ENCODE data around the gene NR5A1.

NR5A1 gene

DNA sequence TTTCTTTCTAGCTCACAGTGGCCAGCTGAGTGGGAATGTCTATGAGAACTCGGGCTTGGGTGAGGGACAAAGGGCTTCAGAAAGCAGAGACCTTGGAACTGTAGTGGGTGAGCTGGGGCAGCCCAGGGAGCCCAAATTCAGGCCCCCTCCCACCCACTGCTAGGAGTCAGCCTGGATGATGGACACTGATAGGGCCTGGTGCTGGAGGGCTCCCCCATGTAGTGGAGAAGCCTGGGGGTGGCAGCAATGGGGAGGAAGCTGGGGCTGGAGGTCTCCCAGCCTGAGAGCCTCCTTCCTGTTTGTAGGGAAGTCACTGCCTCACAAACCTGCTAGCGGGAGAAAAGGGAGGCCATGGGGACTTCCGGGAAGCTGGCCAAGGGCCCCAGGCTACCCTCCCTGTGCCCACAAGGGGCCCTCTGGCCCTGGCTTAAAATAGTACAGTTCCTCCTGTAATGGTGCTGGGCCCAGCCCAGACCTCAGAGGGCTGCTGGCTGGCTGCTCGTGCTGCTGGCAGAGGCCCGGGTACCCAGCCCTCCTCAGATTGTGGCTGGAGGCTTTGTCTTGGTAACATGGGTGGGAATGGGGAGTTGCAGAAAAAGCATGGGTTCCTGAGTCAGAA, 6.3 kb upstream of the NR5A1 start:
- FAIRE-seq, result no peak

DNA sequence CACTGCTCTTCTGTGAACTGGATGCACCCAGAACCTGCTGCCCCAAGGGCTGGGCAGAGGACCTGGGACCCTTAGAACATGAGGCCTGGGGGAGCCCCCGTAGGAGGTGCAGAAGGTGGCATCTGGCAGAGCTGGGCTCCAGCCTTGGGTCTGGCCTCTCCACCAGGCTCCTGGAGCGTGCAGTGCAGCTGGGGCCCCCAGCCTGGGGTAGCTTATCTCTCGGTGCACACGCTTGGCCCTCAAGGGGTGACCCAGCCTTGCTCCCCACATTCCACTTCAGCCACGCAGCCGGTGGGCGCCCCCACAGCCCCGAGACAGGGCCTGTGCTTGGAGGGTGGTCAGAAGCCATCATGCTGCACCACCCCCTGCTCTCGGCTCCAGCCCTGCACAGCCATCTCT, 5.6 kb upstream of the NR5A1 start:
- FAIRE-seq, result no peak

GRCh38 chr9:124511891-124512805, 4.9 kb upstream of the NR5A1 start:
- no peak for FAIRE-seq

DNA sequence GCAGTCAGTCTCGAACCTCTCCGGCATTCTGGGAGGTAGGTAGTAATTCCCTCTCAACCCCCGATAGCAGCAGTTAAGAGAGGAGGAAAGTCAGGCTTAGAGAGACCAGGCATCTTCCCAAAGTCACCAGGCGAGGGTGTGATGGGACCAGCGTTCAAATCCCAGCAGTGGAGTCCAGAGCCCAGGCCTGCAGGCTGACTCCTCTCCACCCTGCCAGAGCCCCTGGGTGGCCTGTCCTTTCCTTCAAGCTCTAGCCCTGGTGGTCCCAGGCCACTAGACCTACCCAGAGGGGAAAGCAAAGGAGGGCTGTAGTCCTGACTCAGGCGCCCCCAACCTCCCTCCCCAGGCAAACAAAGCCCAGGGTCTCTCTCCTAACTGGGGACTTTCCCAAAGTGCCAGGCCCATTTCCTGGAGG, 4.2 kb upstream of the NR5A1 start:
- no peak for FAIRE-seq

DNA sequence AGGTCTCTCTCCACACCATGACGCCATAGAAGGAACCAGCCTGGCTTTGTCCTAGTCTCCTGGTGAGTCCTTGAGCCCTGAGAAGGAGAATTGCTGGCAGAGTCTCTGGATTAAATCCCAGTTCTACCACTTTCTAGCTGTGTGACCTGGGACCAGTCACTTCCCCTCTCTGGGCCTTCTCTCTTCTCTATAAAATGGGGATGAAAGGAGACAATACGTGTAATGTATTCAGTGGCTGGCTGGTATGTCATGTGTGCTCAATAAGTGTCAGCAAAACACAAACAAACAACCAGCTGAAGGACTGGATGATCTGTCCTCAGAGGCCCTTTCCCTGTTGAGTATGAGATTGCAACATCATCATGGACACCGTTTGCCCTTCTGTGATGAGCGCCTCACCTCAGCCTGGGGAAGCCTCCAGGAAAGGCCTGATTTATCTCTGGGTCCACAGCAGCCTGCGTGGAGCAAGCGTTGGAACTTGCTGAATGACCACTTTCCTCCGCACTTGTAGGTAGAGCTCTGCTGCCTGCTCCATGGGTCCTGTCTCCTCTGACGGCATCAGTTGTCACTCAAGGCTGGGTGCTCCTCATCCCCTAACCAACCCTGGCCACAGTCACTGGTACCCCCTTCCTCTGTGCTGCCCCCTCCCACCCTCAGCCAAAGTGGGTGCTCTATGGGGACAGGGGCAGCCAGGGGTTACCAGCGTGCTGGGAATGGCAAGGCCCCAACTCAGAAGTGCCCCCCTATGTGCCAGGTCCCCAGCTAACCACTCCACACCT, 3.6 kb upstream of the NR5A1 start:
- no peak for FAIRE-seq

- FAIRE-seq, result no peak
Observed at GRCh38 chr9:124507880-124508423, 753 bp upstream of the NR5A1 start.

- FAIRE-seq, result no peak
Observed at GRCh38 chr9:124506433-124506832, 766 bp downstream of the NR5A1 start.

DNA sequence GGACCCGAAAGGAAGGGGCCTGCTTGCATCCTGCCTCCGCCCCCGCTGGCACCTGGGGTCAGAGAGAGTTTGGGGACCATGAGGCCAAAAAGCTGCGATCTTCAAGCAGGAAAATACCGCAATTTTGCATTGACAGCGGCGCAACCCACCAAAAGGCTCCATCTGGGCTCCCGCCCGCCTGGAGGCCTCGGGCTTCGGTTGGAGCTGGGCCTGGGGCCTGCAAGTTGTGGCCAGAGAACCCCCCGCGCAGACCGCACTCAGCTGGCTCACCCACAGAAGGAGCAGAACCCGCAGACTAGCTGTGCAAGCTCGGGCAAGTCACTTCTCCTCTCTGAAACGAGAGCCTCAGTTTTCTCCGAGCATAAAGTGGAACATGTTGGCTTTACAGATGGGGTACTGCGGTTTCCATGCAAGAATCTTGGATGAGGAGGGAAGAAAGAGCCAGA, 1.3 kb downstream of the NR5A1 start:
- FAIRE-seq, result no peak

- FAIRE-seq, result no peak
Observed at GRCh38 chr9:124505006-124505900, 1.9 kb downstream of the NR5A1 start.

DNA sequence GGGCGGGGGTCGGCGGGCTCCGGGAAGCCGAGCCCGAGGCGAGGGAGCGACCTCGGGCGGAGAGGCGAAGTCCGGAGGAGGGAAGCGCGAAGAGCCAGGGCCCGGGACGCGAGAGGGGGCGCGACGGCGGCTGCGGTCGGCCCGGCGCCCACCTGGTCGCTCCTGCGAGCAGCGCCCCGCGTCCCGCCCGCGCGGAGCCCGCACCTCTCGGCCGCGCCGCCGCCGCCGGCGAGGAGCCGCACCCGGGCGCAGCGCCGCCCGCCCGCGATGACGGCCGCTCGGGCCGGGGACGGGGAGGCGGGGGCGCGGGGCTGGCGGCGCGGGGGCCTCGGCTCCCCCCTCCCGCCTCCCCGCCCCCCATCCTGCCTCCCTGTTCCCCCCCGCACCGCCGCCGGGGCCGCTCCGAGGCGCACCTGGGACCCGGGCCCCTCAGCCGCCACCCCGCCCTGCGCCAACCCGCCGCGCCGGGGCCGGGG, 2.6 kb downstream of the NR5A1 start:
- no peak for FAIRE-seq

DNA sequence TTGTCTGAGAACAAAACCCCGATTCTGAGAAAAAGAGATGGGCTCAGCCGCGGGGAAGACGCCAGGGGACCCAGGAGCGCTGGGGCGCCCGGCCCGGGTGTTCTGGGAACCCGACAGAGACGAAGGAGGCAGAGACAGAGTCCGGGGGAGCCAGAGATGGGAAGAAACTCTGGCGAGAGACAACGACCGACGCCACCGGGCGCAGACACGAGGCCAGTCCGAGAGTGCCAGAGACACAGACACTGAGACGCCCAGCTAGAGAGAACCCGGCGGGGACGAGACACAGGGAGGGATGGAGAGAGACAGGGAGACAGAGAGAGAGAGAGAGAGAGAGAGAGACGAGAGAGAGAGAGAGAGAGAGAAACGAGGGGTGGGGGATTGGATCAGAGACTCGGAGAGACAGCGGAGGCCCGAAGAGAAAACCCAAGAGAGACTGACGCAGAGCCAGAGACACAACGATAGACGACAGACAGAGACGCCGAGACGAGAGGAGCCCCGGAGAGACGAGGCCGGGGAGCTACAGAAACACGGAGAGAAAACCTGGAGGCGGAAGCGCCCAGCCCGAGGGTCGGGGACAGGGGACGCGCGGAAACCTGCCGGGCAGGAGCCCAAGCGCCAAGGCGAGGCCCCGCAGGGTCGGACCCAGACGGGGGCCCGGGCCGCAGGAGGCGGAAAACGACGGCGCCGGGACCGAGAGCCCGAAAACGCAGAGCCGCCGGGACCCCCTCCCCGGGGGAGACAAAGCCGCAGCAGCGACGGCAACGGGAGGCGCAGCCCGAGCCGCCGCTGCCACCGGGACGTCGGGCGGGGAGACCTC, 3.3 kb downstream of the NR5A1 start:
- FAIRE-seq, result no peak

GRCh38 chr9:124502711-124503702, 4.2 kb downstream of the NR5A1 start:
- FAIRE-seq, result no peak

GRCh38 chr9:124501771-124502320, 5.4 kb downstream of the NR5A1 start:
- FAIRE-seq, result no peak

- no peak for FAIRE-seq
Observed at GRCh38 chr9:124500796-124501611, 6.2 kb downstream of the NR5A1 start.

- no peak for FAIRE-seq
Observed at GRCh38 chr9:124500028-124500795, 7.0 kb downstream of the NR5A1 start.

DNA sequence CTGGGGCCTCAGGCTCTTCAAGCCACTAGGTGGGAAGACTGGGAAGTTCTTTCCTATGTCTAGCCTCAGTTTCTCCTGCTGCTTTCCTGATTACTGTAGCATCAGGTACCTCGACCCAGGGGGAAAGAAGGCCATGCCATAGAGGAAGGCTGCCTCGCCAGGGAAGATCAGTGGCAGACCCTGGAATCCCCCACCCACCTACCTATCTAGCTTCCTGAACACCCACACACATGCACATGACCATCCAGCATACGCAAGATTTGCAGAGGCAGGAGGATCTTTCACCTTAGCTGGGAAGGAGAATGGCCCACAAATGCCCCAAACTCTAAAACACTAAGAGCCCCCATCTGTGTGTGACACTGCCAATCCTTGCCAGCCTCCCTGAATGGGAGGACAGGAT, 8.0 kb downstream of the NR5A1 start:
- FAIRE-seq, result no peak

- FAIRE-seq, result no peak
Observed at GRCh38 chr9:124498499-124499146, 8.6 kb downstream of the NR5A1 start.

Measured in A204.1 (cell line).